CD4-positive, alpha-beta T cell treated with Interleukin-1 beta for 1 hour (primary cell): ENCODE results near the gene EXOC2.

Experiments
- DNase-seq, 2 donors: peaks; one replicate each; pipeline ENCODE4 v3.0.0-alpha.2; 2020 to 2022

The EXOC2 gene

DNA sequence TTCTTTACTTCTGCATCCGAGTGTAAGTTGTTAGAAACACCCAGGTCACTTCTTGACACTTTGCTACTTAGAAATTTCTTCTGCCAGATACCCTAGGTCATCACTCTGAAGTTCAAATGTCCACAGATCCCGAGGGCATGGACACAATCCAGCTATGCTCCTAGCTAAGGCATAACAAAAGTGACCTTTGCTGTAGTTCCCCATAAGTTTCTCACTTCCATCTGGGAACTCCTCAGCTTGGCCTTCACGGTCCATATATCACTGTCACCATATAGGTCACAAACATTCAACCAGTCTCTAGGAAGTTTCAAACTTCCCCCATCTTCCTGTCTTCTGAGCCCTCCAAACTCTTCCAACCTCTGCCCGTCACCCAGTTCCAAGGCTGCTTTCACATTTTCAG lies 236.1 kb downstream of the EXOC2 start:
- no peak for DNase-seq

DNA sequence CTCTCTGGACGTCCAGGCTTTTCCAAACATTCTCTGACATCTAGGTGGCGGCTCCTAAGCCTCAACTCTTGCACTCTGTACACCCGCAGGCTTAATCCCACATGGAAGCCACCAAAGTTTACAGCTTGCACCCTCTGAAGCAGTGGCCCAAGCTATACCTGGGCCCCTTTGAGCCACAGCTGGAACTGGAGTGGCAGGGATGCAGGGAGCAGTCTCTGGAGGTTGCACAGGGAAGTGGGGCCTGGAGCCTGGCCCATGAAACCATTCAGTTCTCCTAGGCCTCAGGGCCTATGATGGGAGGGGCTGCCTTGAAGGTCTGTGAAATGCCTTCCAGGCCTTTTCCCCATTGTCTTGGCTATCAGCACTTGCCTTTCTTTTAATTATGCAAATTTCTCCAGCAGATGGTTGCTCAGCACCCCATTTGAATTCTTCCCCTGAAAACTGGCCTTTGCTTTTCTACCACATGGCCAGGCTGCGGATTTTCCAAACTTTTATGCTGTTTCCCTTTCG lies 236.5 kb downstream of the EXOC2 start:
- DNase-seq, result no peak

DNA sequence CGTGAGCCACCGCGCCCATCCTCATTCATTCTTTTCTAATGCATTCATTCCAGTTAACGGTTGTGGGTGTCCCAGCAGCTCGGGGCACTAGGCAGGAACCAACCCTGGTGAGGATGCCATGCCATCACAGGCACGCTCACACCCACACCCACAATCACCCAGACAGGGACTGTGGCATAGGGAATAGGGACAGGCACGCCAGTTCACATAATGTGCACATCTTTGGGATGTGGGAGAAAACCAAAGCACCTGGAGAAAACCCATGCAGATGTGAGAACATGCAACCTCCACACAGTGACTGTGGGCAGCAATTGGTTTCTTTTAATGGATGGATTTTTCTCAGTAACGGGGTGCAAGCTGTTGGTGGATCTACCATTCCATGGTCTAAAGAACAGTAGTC lies 237.1 kb downstream of the EXOC2 start:
- no peak for DNase-seq

DNA sequence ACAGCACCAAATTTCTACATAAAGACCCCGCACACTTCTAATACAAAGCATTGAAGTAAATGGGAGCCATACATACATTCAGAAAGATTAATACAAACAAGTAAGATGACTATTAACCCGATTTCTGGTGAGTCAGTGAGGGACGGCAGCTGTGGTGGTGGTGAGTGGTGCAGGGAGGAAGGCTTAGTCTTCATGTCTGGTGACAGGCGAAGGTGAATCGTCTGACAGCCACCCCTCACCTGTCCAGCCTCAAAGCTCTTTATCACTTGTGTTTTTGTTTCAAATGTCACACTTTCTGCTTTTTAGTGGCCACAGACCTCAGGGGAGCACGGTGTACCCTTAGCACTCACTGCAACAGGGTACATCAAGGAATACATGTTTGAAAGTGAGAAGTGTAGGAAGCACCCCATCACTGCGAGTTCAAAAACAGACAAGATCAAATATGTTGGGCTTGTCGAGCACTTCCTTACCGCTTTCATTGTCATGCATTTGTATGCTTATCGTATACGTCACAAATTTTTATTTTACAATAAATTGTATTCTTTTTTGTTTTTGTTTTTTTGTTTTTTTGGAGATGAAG lies 237.8 kb downstream of the EXOC2 start:
- no peak for DNase-seq

DNA sequence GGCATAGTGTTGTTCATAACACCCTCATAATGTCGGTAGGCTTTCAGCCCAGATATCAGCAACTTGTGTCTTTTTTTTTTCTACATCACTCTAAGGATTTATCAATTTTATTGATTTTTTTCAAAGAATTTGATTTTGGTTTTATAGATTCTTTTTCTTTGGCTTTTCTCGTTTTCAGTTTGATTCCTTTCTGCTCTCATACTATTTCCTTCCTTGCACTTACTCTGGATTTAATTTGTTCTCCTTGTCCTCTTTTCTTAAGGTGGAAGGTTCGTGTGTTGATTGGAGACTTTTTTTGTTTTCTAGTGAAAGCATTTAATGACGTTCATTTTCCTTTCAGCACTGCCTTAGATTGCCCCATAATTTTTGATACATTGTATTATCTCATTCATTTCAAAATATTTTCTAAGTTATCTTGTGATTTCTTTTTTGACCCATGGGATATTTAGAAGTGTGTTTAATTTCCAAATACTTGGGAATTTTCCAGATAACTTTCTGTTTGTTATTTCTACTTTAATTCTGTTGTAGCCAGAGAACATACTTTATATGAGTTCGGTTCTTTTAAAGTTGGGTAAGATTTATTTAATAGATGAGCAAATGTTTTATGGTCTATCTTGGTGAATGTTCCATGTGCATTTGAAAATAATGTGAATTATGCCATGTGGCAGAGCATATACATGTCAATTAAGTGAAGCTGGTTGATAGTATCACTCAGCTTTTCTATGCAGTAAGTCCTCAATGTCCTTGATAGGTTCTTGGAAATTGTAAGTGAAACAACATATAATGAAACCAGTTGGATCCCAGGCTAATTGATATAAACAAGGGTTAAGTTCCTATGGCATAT lies 238.6 kb downstream of the EXOC2 start:
- no peak for DNase-seq

DNA sequence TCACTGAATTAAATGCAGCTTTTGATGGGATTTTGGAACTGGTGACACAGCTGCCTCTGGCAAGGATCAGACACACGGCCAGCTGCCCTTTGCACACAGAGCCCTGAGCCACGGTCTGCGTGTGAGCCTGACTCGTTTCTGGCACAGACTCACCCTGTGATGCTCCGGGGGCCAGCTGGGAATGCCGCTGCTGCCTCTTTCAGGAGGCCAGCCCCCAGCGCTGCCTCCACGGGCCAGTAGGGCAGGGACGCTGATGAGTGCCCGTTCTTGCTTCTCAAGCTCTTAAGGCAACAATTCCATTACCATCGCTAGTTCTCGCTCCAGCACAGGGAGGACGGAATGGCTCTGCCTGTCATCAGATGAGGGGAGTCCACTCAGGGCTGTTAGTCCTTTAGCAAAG lies 239.8 kb downstream of the EXOC2 start:
- no peak for DNase-seq

DNA sequence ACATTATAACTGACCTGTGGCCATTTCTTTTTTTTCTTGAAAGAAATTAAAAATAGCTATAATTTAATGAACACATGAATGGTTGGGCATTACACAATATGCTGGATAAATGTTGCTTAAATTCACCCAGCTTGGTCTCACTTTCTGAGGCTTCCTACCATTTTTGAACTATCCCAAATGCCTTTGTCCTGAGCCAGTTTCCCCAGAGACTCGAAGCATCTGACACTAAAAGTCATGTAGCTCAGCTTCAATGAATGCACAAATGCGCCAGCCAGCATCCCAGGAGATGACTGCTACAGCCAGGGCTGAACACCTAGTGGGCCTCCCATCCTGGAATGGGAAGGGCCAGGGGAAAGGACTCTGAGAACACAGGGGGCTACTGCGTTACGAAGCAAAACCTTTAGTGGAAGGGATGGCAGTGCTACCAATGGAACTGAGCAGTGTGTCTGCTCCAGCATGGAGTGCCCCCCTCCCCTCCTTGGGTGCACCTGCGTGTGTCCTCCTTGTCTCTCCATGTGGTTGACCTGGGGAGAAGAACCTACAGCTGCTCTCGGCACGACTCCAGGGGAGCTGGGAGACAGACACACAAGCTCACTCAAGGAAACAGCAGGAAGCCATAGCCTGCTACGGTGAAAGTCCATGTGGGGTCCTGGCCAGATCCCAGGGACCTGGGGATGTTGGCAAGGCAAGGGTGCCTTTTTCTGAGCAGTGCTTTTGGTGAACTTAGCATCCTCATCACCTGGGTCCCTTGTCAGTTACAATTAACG lies 240.5 kb downstream of the EXOC2 start:
- no peak for DNase-seq

DNA sequence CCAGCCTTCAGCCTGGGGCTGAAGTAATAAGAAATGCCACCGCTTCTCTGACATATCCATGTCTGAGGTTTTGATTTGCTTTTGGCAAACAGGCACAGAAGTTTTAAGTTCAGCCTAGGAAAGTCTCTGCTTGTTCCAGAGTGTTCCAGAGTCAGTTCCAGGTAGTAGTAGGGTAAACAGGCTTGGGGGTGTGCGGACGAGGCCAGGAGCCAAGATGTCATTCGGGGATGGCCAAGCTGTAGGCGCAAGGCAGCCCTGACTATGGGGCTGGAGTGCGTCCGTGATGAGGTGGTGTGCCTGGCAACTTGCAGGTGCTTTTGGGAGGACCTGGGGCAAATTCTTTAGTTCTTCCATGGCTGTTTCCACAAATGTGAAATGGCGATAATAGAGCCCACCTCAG lies 241.1 kb downstream of the EXOC2 start:
- DNase-seq, result no peak

DNA sequence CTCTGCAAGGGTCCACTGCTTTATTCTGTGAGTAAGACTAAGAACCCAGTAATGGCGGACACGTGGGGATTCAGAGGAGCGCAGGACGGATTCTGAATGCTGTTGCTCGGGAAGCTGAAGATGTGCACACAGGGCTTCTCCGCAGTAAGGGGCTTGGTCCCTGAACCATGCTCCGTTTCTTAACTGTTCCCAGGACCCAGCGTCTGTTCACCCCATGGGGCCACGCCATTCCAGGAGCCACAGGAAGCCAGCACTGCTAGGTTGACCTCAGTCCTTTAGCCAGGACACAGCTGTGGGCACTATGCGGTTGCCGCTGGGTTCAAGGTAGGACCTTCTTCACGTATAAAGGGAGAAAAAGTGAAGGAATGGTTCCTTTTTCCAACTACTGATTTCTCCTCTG lies 241.6 kb downstream of the EXOC2 start:
- no peak for DNase-seq

DNA sequence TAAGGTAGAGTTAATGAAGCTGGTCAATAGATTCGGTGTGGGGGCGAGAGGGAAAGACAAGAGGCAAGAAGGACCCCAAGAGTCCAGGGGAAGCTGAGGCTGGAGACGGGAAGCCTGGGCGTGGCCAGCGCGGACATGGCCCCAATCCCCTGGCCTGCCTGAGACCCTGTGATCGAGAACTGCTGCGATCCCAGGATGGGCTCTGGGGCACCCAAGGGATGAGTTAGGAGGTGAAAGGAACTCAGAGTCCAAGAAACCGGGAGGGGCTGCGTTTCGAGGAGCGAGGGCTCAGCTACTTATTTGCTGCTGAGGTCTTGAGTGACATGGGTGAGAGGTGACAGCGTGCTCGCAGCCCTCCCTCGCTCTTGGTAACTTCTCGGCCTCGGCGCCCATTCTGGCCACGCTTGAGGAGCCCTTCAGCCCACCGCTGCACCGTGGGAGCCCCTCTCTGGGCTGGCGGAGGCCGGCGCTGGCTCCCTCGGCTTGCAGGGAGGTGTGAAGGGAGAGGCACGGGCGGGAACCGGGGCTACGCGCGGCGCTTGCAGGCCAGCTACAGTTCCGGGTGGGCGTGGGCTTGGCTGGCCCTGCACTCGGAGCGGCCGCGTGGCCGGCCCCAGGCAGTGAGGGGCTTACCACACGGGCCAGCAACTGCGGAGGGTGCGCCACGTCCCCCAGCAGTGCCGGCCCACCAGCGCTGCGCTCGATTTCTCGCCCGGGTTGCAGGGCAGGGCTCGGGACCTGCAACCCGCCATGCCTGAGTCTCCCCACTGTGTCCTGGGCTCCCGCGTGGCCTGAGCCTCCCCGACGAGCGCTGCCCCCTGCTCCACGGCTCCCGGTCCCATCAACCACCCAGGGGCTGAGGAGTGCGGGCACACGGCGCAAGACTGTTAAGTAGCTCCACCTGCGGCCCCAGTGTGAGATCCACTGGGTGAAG lies 243.2 kb downstream of the EXOC2 start:
- no peak for DNase-seq

DNA sequence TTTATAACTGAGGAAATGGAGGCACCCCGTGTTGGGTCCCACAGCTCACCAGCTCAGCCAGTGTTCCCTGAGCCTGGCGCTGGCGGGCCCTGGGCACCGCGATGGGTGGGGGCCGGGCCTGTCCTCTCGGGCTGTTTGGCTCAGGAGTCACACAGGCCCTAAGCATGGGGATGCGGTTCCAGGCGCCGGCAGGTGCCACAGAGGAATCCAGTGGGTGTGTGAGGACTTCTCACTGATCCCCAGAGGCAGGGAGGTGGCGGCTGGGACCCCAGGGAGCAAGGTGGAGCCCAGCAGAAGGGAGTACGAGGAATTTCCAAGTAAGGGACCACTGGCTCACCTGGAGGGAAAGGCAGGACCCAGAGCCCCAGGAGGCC lies 243.9 kb downstream of the EXOC2 start:
- no peak for DNase-seq

DNA sequence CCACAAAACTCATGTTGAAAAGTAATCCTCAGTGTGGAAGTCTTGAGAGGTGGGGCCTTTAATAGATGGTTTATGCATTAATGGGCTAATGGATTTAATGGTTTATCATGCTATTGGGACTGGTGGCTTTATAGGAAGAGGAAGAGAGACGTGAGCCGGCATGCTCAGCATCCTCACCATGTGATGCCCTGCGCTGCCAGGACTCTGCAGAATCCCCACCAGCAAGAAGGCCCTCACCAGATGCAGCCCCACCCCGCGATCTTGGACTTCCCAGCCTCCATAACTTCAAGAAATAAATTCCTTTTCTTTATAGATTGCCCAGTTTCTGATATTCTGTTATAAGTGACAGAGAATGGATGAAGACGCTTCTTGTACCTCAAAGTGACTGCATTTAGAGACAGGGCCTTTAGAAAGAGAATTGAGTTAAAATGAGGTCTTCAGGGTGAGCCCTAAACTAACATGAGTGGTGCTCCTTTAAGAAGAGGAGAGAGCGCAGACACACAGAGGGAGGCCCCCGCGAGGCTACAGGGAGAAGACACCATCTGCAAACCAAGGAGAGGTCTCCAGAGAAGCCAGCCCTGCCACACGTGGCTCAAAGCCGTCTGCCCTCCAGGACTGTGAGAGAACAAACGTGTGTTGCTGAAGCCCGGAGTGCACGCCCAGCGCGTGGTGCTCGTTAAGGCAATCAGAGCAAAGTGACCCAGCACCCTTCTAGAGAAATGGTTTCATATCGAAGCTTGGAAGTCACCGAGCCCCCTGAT lies 244.5 kb downstream of the EXOC2 start:
- no peak for DNase-seq

DNA sequence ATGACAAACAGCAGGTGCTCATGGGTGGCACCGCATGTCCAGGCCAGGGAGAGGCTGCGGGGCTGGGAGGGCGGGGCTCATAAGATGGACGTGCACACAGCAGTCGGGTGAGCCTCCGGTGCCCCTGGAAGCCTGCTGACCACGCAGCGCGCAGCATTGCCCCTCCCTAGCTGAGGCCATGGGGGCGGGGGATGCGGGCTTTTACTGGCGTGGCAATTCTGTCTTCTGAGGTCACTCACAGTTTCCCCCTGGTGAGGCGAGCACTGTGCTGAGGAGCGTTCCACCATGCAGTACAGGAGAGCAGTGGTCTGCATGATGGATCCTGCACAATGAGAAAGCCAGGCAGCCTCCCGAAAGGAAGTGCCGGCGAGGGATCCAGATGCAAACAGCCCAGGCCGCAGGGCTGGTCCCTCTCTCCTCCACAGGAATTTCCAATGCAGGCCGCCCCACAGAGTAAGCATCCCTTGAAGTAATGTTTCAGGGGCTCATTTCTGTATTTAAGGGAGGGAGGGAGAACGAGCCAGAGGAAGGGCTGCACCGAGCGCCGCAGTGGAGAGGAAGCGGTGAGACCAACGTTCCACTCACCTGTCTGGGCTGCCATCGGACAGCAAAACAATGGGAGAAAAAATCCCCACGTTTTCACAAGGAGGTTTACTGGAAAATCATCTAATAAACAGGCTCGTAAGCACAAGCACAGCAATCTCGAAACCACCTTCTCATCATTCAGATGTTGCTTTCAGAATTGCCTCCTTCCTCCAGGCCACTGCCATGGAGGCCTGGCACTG lies 245.4 kb downstream of the EXOC2 start:
- DNase-seq, result no peak

DNA sequence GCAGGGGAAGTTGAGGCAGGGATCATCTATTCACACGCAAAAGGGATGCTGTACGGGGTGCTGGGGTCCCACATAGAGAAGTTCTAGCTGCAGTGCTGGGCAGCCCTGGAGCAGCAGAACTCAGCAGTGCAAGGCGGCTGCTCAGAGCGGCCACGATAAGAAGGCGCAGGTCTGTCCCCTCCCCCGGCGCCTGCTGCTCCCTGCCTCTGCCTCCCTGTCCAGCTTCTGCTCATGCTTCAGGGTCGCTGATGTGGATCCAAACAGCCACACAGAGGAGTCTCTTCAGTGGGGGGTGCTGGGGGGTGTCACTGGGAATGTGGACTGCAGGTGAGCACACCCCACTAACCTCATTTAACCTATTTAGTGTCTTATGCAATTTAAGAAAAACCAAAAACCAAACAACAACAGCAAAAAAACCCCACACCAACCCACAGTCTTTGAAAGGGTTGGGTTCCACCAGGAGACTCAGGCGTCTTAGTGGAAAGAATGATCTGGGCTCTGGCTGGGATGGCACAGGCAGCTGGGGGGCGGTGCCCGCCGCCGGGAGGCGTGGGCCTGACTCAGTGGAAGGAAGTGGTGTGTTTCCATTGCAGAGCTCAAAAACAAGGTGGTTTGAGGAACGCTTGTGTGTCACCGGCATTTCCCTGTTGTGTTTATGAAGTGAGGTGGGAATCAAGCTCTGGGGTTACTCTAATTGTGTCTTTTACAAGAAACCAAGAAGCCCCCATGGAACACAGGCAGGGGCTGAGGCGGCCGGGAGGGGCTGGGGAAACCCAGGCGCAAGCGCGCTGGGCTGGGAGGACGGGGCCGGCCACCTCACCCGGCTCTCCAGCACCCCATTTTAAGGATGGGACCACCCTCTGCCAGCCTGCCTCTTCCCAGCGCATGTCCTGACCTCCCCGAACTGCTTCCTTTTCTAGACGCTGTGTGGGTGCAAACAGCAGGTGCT lies 246.2 kb downstream of the EXOC2 start:
- peak; percentile 52 to 68 for DNase-seq

DNA sequence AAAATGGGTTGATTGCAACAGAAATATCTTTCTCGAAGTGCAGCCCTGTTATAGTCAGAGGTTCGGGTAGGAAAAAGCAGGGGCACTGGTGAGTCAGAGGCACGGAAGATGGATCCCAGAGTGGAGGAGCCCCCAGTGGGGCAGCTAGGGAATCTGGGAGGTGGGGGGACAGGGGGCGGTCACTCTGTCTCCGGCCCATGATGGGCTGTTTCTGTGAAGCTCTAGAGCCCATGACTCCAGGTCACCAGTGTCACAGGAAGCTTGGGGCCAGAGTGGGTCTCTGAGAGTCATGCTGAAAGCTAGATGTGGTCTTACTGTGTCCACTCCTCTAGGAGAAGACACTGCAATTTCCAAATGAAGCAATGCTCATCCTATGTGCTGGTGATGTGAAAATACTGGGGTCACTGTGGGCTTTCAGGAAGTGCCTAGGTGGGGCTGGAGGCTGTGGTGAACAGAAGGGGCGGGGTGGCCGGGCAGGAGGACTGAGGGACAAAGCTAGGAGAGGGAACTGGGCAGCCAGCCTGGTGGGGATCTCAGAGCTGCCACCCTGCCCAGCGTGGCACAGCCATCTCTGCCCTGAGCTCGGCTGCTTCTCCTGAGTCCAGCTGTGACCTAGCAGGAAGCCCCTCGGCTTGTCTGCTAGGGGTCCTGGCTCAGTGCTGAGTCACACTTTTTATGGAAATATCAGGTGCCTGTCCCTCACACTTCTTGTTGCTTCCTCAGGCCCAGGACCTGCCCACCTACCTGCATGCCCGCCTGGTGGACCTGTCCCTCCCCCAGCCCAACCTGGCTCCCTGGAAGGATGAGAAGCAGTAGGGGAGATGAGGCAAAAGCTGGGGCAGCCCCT lies 247.1 kb downstream of the EXOC2 start:
- no peak for DNase-seq

DNA sequence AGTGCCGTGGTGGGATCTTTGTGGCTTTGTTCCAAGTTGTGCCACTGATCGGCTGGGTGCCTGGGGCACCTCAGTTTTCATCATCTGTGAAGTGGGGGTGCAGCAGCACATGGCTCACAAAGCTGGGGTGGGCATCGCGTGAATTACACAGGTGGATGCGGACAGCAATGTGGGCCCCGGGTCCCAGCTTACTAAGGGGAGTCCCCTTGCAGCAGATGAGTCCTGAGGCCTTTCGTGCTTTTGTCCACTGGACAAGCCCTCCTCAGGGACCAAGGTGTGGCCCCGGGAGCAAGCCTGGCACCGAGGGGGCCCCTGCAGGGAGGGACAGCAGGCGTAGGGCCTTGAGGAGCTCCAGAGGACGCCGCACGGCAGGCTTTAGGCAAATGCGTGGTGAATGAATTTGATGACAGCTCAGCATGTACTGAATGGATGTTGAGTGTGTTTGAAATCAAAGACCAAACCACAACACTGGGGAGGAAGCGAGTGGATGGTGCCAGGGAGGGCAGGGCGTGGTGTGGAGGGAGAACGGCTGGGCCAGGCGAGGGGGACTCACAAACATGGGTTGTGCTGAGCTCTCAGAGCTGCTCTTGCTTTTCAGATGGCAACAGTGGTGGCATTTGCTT lies 248.2 kb downstream of the EXOC2 start:
- DNase-seq, result peak; percentile 26 to 50

DNA sequence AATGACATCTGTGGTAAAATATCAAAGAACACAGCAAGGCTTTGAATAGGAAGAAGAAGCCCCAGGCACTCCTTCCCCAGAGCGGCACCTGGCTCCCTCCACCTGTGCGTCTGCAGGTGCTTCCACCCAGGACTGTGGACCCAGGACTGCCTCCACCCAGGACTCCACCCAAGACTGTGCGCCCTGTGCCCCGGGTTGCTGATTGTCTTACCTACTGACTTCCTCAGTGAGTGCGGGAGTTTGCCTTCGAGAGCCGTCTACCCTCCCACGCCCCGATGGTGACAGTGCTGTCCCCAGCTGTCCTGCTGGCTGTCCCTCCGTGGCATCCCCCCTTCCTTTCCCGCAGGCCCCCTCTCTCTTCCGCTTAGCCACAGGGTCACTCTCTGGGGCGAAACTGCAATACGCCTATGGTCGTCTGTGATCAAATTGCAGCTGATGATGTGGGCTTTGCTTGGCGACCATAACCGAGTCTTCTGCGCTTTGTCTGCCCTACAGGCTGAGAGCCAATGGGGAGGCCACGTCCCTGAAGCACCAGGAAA lies 249.2 kb downstream of the EXOC2 start:
- DNase-seq, result no peak
